Caki2 (cell line): Measurements from ENCODE around the gene GCK. TPM values are rescaled to one million over a fixed set of nuclear protein-coding genes. Genes with fewer than 3 reads are reported as not detected.
A peak's percentile ranks its signal among the peaks of the same experiment; 100 is the strongest.
"Not testable (repeated sequence)": the region's sequence is repeated elsewhere in the genome, so short reads cannot be mapped to it uniquely, and the experiment has no call there.

ENCODE experiments used
- DNase-seq: peaks from one replicate; pipeline ENCODE4 v3.0.0-alpha.2; 2015; ENCODE audit warnings: low read depth
- in situ Hi-C: cut with HindIII; loops from 2 replicates; pipeline ENCODE4 v1.10.0; 2016; ENCODE audit warnings: low sequenced_read_pairs, low pct_unique_long_range_greater_than_20kb, mixed read lengths
- total RNA-seq: library from RNA; depleted of rRNA; stranded (reverse); fragments of >200 nt; shearing (Covaris generic); gene quantifications from 2 replicates; pipeline ENCODE4 v1.2.3, GENCODE V29; 2014; ENCODE audit warnings: low replicate concordance

Gene GCK
- total RNA-seq, 1 experiment from 2014 or later = not detected

GRCh38 chr7:44212581-44213184, 23.4 kb upstream of the GCK start:
- in situ Hi-C loops = no loop called here
- no peak for DNase-seq

GRCh38 chr7:44212018-44212417, 22.8 kb upstream of the GCK start:
- in situ Hi-C loops = no loop called here
- DNase-seq = no peak

GRCh38 chr7:44211126-44211675, 22.0 kb upstream of the GCK start:
- in situ Hi-C loops = no loop called here
- no peak for DNase-seq

GRCh38 chr7:44210107-44210506, 20.9 kb upstream of the GCK start:
- DNase-seq = no peak
- in situ Hi-C loops = no loop called here

GRCh38 chr7:44208085-44208484, 18.8 kb upstream of the GCK start:
- in situ Hi-C loops = no loop called here
- no peak for DNase-seq

- DNase-seq = no peak
- in situ Hi-C loops = no loop called here
Measured at GRCh38 chr7:44206008-44206407, 16.8 kb upstream of the GCK start.

GRCh38 chr7:44201813-44202212, 12.6 kb upstream of the GCK start:
- in situ Hi-C loops = no loop called here
- no peak for DNase-seq

GRCh38 chr7:44200699-44201461, 11.6 kb upstream of the GCK start, which contains the start of gene YKT6:
Gene YKT6 (plus strand): TSS chr7:44200978. CDS start chr7:44201136, 158 bp downstream.
- peak; percentile 96 for DNase-seq
- in situ Hi-C loops = no loop called here

GRCh38 chr7:44200163-44200562, 10.9 kb upstream of the GCK start:
- in situ Hi-C loops = not testable (repeated sequence)

GRCh38 chr7:44197474-44197873, 8.2 kb upstream of the GCK start:
- in situ Hi-C loops = no loop called here
- DNase-seq = no peak

More at GRCh38 chr7:44200163-44200562, 10.9 kb upstream of the GCK start:
- DNase-seq = not testable (repeated sequence)

GRCh38 chr7:44196450-44196872, 7.2 kb upstream of the GCK start:
- DNase-seq = no peak
- in situ Hi-C loops = no loop called here

- in situ Hi-C loops = no loop called here
- DNase-seq = no peak
Measured at GRCh38 chr7:44195889-44196288, 6.7 kb upstream of the GCK start.

- in situ Hi-C loops = no loop called here
- no peak for DNase-seq
Measured at GRCh38 chr7:44194562-44195145, 5.4 kb upstream of the GCK start.

- peak; percentile 28 for DNase-seq
- in situ Hi-C loops = no loop called here
Measured at GRCh38 chr7:44194069-44194468, 4.8 kb upstream of the GCK start.

- no peak for DNase-seq
- in situ Hi-C loops = no loop called here
Measured at GRCh38 chr7:44193011-44193802, 4.0 kb upstream of the GCK start.

GRCh38 chr7:44191171-44191570, 1.9 kb upstream of the GCK start:
- in situ Hi-C loops = no loop called here
- no peak for DNase-seq

GRCh38 chr7:44189993-44190872, 994 bp upstream of the GCK start:
- in situ Hi-C loops = no loop called here
- DNase-seq = no peak
